Tibial nerve (tissue), 4 donors: Measurements from ENCODE around the gene SYT1. TPM values are rescaled to one million over a fixed set of nuclear protein-coding genes. Genes with fewer than 3 reads are reported as not detected.

Source experiments
- DNase-seq, 2 donors: peaks; one replicate each; pipeline ENCODE4 v3.0.0-alpha.2; 2019; ENCODE audit warnings: low spot score in 2 of 2
- H3K27ac ChIP-seq, 4 donors: fragments of 200-600 bp; sonication (generic) in 3 of 4; one replicate each; pipeline ENCODE4 v1.5.1; 2017 to 2019; ENCODE audit warnings: mild to moderate bottlenecking in 1 of 4
- H3K27me3 ChIP-seq, 2 donors: fragments of 200-600 bp; sonication (generic) in 1 of 2; one replicate each; pipeline versions ENCODE4 v1.5.1 to v1.6.0; 2017 to 2019
- H3K36me3 ChIP-seq, 3 donors: fragments of 200-600 bp; sonication (generic); one replicate each; pipeline ENCODE4 v1.5.1; 2018 to 2019
- H3K4me1 ChIP-seq, 4 donors: fragments of 200-600 bp; sonication (generic) in 3 of 4; one replicate each; pipeline ENCODE4 v1.5.1; 2017 to 2019
- H3K4me3 ChIP-seq, 4 donors: fragments of 200-600 bp; sonication (generic) in 3 of 4; one replicate each; pipeline ENCODE4 v1.5.1; 2017 to 2019; ENCODE audit warnings: mild to moderate bottlenecking in 1 of 4, moderate library complexity in 1 of 4
- H3K9me3 ChIP-seq, 4 donors: fragments of 200-600 bp; sonication (generic) in 3 of 4; one replicate each; pipeline ENCODE4 v1.5.1; 2017 to 2019
- CTCF ChIP-seq, 5 experiments: fragments of 200-600 bp in 3 of 5; fragments of 450-650 bp in 2 of 5; sonication (generic) in 3 of 5; IDR thresholded peaks; one replicate each; pipeline ENCODE4 v1.5.1; 2016 to 2019; ENCODE audit warnings: antibody characterized with exemption in 5 of 5, mild to moderate bottlenecking in 3 of 5, moderate library complexity in 2 of 5
- EP300 ChIP-seq, 2 donors: sonication (generic); formaldehyde crosslinking; IDR thresholded peaks; one replicate each; pipeline ENCODE4 v1.6.1; 2017; ENCODE audit warnings: antibody characterized with exemption in 2 of 2, mild to moderate bottlenecking in 1 of 2
- POLR2A ChIP-seq, 2 donors: fragments of 450-650 bp; IDR thresholded peaks; one replicate each; pipeline ENCODE4 v1.6.1; 2017; ENCODE audit warnings: antibody characterized with exemption in 2 of 2, mild to moderate bottlenecking in 2 of 2, moderate library complexity in 2 of 2
- WGBS, 2 donors: methylation state at CpG; one replicate each; pipeline ENCODE4 v1.1.5; 2018; 5-methylcytosine and 5-hydroxymethylcytosine counted together
- total RNA-seq, 4 donors: library from RNA; depleted of rRNA; stranded (reverse); fragments of >200 nt; gene quantifications; one replicate each; pipeline ENCODE4 v1.1.0, GENCODE V29; 2016

The SYT1 gene
- total RNA-seq, 4 donors from 2014 or later: 1.8 to 10.3 (median 4.7) TPM

GRCh38 chr12:79260923-79261322 lies 396.3 kb downstream of the SYT1 start:
- no peak for DNase-seq
- no peak overlapping the region for H3K27ac ChIP-seq
- no peaks in the 10 kb centered on the region for H3K4me1 ChIP-seq
- no peaks in the 10 kb centered on the region for H3K27me3 ChIP-seq
- TF ChIP-seq EP300 (IDR thresholded peaks at IDR 0.05): no peak
- TF ChIP-seq POLR2A (IDR thresholded peaks at IDR 0.05): no peak
- TF ChIP-seq CTCF (IDR thresholded peaks at IDR 0.05): no peak
- no peaks in the 10 kb centered on the region for H3K9me3 ChIP-seq
- H3K4me3 ChIP-seq: no peak overlapping the region
- H3K36me3 ChIP-seq: no peaks in the 10 kb centered on the region
- 76 to 80% methylated on average over 2 of the region's 2 CpGs for WGBS, 2 donors

DNA sequence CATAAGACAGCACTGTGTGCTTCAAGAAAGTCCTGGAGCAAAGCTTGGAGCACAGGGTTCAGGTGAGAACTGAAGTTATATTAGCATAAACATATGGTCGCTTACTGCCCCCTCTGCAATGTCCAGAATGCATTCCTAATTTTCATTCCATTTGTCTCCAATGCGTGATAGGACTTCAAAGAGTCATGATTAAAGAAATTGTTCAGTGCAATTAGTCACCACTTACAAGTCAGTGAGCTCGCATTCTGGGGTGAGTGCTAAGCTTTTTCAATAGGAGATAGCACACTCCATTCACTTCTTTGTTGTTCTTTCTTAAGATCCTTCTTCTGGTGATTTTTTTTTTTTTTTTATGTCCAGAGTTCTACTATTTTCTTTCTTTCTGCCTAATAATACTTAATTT lies 398.4 kb downstream of the SYT1 start:
- Histone ChIP-seq H3K4me3 (no peak overlapping the region), H3K27ac (no peak overlapping the region)
- WGBS, 2 donors: 77 to 82% methylated on average over 3 of the region's 3 CpGs

GRCh38 chr12:79266343-79267144 lies 402.0 kb downstream of the SYT1 start:
- Histone ChIP-seq H3K4me3 (no peak overlapping the region), H3K9me3 (no peaks in the 10 kb centered on the region), H3K4me1 (no peaks in the 10 kb centered on the region), H3K36me3 (no peaks in the 10 kb centered on the region), H3K27ac (no peak overlapping the region), H3K27me3 (no peaks in the 10 kb centered on the region)
- TF ChIP-seq EP300 (IDR thresholded peaks at IDR 0.05): no peak
- no peak for TF ChIP-seq CTCF (IDR thresholded peaks at IDR 0.05)
- no peak for TF ChIP-seq POLR2A (IDR thresholded peaks at IDR 0.05)
- DNase-seq: no peak
- WGBS, 2 donors: 58 to 63% methylated on average over 4 of the region's 4 CpGs

More for the DNA sequence above, 398.4 kb downstream of the SYT1 start:
- no peaks in the 10 kb centered on the region for H3K9me3 ChIP-seq
- DNase-seq: no peak
- no peaks in the 10 kb centered on the region for H3K36me3 ChIP-seq
- no peak for TF ChIP-seq POLR2A (IDR thresholded peaks at IDR 0.05)
- no peak for TF ChIP-seq EP300 (IDR thresholded peaks at IDR 0.05)
- TF ChIP-seq CTCF (IDR thresholded peaks at IDR 0.05): no peak
- no peaks in the 10 kb centered on the region for H3K27me3 ChIP-seq
- no peaks in the 10 kb centered on the region for H3K4me1 ChIP-seq

DNA sequence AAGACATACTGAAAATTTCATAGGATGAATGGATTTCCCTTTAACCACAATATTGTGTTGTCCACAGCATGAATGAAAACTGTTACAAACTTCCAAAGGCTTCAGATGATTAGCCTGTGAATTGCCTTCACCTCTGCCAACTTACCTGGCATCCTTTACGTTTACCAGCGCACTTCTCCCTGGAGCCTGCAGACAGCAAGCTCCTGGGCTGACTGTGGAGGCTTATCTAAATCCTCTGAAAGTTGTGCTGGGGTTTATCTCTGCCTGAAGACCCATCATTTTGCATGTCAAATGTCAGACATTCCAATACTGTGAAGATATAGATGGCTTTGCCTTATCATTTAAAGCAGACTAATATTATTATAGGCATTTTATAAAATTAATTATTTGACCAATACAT lies 403.0 kb downstream of the SYT1 start:
- DNase-seq: no peak
- Histone ChIP-seq H3K4me1 (no peaks in the 10 kb centered on the region), H3K36me3 (no peaks in the 10 kb centered on the region), H3K9me3 (no peaks in the 10 kb centered on the region), H3K27ac (no peak overlapping the region), H3K4me3 (no peak overlapping the region), H3K27me3 (no peaks in the 10 kb centered on the region)
- 78 to 88% methylated on average over 2 of the region's 2 CpGs for whole genome bisulfite sequencing, 2 donors
- TF ChIP-seq POLR2A (IDR thresholded peaks at IDR 0.05) (no peak), EP300 (IDR thresholded peaks at IDR 0.05) (no peak), CTCF (IDR thresholded peaks at IDR 0.05) (no peak)

GRCh38 chr12:79274501-79275064 lies 410.0 kb downstream of the SYT1 start:
- no peak overlapping the region for H3K4me3 ChIP-seq
- H3K27ac ChIP-seq: no peak overlapping the region
- H3K4me1 ChIP-seq: no peaks in the 10 kb centered on the region
- no peaks in the 10 kb centered on the region for H3K36me3 ChIP-seq
- no peaks in the 10 kb centered on the region for H3K27me3 ChIP-seq
- TF ChIP-seq EP300 (IDR thresholded peaks at IDR 0.05): no peak
- TF ChIP-seq POLR2A (IDR thresholded peaks at IDR 0.05): no peak
- TF ChIP-seq CTCF (IDR thresholded peaks at IDR 0.05): no peak
- DNase-seq: no peak
- H3K9me3 ChIP-seq: peaks cover 0 to 14% (median 0%) of the 10 kb centered on the region in 4 donors
- WGBS, 2 donors: 90 to 95% methylated on average over 4 of the region's 4 CpGs
